Stomach (tissue), 9 donors: ENCODE data around the gene ERVK3-1. TPM values are rescaled to one million over a fixed set of nuclear protein-coding genes. Genes with fewer than 3 reads are reported as not detected.

ENCODE experiments used
- DNase-seq, 2 donors: peaks; one replicate each; pipeline versions ENCODE4 v3.0.0 to v3.0.0-alpha.2; 2013 to 2019
- H3K27ac ChIP-seq, 5 donors: fragments of 200-600 bp in 4 of 5; sonication (generic) in 4 of 5; one replicate each; pipeline ENCODE4 v1.5.1; 2013 to 2019; ENCODE audit warnings: mild to moderate bottlenecking in 1 of 5, moderate library complexity in 1 of 5
- H3K27me3 ChIP-seq, 3 donors: fragments of 200-600 bp; sonication (generic); one replicate each; pipeline ENCODE4 v1.5.1; 2017 to 2019; ENCODE audit warnings: mixed run types in 1 of 3
- H3K36me3 ChIP-seq, 4 donors: fragments of 200-600 bp; sonication (generic); 1 replicate in 3 of 4; 2 replicates in 1 of 4; pipeline ENCODE4 v1.5.1; 2016 to 2019
- H3K4me1 ChIP-seq, 4 donors: fragments of 200-600 bp; sonication (generic); one replicate each; pipeline ENCODE4 v1.5.1; 2016 to 2019
- H3K4me3 ChIP-seq, 4 donors: fragments of 200-600 bp; sonication (generic) in 3 of 4; one replicate each; pipeline ENCODE4 v1.5.1; 2016 to 2019; ENCODE audit warnings: mild to moderate bottlenecking in 1 of 4
- H3K9me3 ChIP-seq, 4 donors: fragments of 200-600 bp; sonication (generic); one replicate each; pipeline ENCODE4 v1.5.1; 2016 to 2019
- EP300 ChIP-seq: sonication (generic); formaldehyde crosslinking; IDR thresholded peaks from one replicate; pipeline ENCODE4 v1.6.1; 2017; ENCODE audit warnings: antibody characterized with exemption
- POLR2A ChIP-seq, 4 donors: fragments of 450-650 bp; IDR thresholded peaks; one replicate each; pipeline ENCODE4 v1.6.1; 2016; ENCODE audit warnings: antibody characterized with exemption in 4 of 4, control low read depth in 2 of 4, mild to moderate bottlenecking in 1 of 4, moderate library complexity in 1 of 4
- POLR2AphosphoS5 ChIP-seq, 3 donors: sonication (generic); formaldehyde crosslinking; IDR thresholded peaks; one replicate each; pipeline ENCODE4 v1.6.1; 2016; ENCODE audit warnings: antibody characterized with exemption in 3 of 3
- WGBS, 5 donors: extraction: QIAGEN DNeasy Blood & Tissue Kit in 3 of 5; methylation state at CpG; one replicate each; pipeline versions ENCODE4 v1.1.5 to v1.1.7; 2013 to 2018; 5-methylcytosine and 5-hydroxymethylcytosine counted together
- intact Hi-C: fragments of 100-400 bp; cut with DNase I; formaldehyde crosslinking; loops from one replicate; pipeline ENCODE4 v1.15.1; 2023; ENCODE audit warnings: low total_unique reads
- polyA plus RNA-seq, 3 donors: library from polyadenylated mRNA; stranded (reverse); fragments of 200-250 nt; gene quantifications; one replicate each; pipeline ENCODE4 v1.2.3, GENCODE V29; 2013
- total RNA-seq, 5 donors: library from RNA; depleted of rRNA; stranded (reverse); fragments of >200 nt; gene quantifications; one replicate each; pipeline versions ENCODE4 v1.1.0 to v1.2.3, GENCODE V29; 2014 to 2016
- TF ChIP-seq, protein P1 (sequence below), 7 experiments: fragments of 450-650 bp in 4 of 7; fragments of 200-600 bp in 3 of 7; sonication (generic) in 3 of 7; IDR thresholded peaks; one replicate each; pipeline ENCODE4 v1.5.1; 2016 to 2019; ENCODE audit warnings: antibody characterized with exemption in 7 of 7, control low read depth in 2 of 7, mild to moderate bottlenecking in 1 of 7
- donor health status: healthy with polysubstance abuse.
- donor health status: Bipolar disorder and iron deficiency.
- donor health status: healthy.

Gene ERVK3-1
- total and polyA plus RNA-seq, 8 donors, result 25.0 to 93.6 (median 41.5) TPM

DNA sequence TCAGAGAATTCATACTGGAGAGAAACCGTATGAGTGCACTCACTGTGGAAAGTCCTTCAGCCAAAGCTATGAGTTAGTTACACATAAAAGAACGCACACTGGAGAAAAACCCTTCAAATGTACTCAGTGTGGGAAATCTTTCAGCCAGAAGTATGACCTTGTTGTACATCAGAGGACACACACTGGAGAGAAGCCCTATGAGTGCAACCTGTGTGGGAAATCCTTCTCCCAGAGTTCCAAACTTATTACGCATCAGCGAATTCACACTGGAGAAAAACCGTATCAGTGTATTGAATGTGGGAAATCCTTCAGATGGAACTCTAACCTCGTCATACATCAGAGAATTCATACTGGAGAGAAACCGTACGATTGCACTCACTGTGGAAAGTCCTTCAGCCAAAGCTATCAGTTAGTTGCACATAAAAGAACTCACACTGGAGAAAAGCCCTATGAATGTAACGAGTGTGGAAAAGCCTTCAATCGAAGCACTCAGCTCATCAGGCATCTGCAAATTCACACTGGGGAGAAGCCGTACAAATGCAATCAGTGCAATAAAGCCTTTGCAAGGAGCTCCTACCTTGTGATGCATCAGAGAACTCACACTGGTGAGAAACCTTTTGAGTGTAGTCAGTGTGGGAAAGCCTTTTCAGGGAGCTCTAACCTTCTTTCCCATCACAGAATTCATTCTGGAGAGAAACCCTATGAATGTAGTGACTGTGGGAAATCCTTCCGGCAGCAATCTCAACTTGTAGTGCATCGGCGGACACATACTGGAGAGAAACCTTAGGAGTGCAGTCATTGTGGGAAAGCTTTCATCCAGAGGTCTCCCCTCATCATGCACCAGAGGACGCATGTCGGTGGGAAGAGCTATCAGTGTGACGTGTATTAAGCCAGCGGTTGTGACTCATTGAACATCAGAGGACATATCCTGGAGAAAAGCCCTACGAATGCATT lies 42.9 kb upstream of the ERVK3-1 start:
- Histone ChIP-seq H3K9me3 (peaks cover 93 to 100% (median 100%) of the 10 kb centered on the region in 4 donors), H3K27ac (no peak overlapping the region), H3K4me1 (no peaks in the 10 kb centered on the region), H3K4me3 (no peak overlapping the region), H3K27me3 (no peaks in the 10 kb centered on the region), H3K36me3 (peaks cover 46 to 100% (median 85%) of the 10 kb centered on the region in 4 donors)
- intact Hi-C loops, result loop anchor here (10.0 kb wide), 1 partner anchor 77 kb away; the partner anchor contains the start of gene ZNF274
- WGBS, 5 donors, result 94 to 98% (median 97%) methylated on average over 19 of the region's 19 CpGs
- no peak for DNase-seq
- TF ChIP-seq POLR2AphosphoS5 (IDR thresholded peaks at IDR 0.05) (no peak), POLR2A (IDR thresholded peaks at IDR 0.05) (no peak), EP300 (no peak)
- TF ChIP-seq, protein P1, sequence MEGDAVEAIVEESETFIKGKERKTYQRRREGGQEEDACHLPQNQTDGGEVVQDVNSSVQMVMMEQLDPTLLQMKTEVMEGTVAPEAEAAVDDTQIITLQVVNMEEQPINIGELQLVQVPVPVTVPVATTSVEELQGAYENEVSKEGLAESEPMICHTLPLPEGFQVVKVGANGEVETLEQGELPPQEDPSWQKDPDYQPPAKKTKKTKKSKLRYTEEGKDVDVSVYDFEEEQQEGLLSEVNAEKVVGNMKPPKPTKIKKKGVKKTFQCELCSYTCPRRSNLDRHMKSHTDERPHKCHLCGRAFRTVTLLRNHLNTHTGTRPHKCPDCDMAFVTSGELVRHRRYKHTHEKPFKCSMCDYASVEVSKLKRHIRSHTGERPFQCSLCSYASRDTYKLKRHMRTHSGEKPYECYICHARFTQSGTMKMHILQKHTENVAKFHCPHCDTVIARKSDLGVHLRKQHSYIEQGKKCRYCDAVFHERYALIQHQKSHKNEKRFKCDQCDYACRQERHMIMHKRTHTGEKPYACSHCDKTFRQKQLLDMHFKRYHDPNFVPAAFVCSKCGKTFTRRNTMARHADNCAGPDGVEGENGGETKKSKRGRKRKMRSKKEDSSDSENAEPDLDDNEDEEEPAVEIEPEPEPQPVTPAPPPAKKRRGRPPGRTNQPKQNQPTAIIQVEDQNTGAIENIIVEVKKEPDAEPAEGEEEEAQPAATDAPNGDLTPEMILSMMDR (IDR thresholded peaks at IDR 0.05), result no peak

DNA sequence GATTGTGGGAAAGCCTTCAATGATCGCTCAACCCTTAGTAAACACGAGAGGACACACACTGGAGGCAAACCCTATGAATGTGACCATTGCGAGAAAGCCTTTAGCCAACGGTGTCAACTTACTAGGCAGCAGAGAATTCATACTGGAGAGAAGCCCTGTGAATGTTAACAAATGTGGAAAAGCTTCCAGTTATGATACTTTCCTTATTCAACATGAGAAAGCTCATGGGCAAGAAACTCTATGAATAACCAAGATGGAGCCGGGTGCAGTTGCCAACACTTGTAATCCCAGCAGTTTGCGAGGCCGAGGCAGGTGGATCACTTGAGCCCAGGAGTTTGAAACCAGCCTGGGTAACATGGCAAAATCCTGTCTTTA lies 42.3 kb upstream of the ERVK3-1 start:
- no peak for DNase-seq
- WGBS, 5 donors, result 96 to 98% (median 97%) methylated on average over 7 of the region's 7 CpGs
- intact Hi-C loops, result loop anchor here (10.0 kb wide), 1 partner anchor 78 kb away; the partner anchor contains the start of gene ZNF274
- Histone ChIP-seq H3K9me3 (peaks cover 93 to 100% (median 100%) of the 10 kb centered on the region in 4 donors), H3K4me1 (no peaks in the 10 kb centered on the region), H3K4me3 (no peak overlapping the region), H3K27ac (no peak overlapping the region), H3K27me3 (no peaks in the 10 kb centered on the region), H3K36me3 (peaks cover 41 to 100% (median 81%) of the 10 kb centered on the region in 4 donors)
- TF ChIP-seq, protein P1 (IDR thresholded peaks at IDR 0.05), result no peak
- TF ChIP-seq EP300, result no peak
- TF ChIP-seq POLR2AphosphoS5 (IDR thresholded peaks at IDR 0.05), result no peak
- TF ChIP-seq POLR2A (IDR thresholded peaks at IDR 0.05), result no peak

DNA sequence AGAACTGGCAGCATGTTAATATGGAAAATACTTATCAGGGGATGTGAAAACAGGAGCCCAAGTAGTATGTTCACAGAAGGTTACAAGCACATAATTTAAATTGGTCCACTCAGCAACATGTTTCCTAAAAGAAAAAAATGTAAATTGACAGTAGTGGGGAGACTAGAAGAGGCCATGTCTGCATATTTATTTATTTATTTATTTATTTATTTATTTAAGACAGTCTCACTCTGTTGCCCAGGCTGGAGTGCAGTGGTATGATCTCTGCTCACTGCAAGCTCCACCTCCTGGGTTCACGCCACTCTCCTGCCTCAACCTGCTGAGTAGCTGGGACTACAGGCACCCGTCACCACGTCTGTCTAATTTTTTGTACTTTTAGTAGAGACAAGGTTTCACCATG lies 40.1 kb upstream of the ERVK3-1 start:
- Histone ChIP-seq H3K9me3 (peaks cover 82 to 100% (median 100%) of the 10 kb centered on the region in 4 donors), H3K4me3 (no peak overlapping the region), H3K4me1 (no peaks in the 10 kb centered on the region), H3K36me3 (peaks cover 22 to 100% (median 64%) of the 10 kb centered on the region in 4 donors), H3K27ac (no peak overlapping the region), H3K27me3 (no peaks in the 10 kb centered on the region)
- WGBS, 5 donors, result 94 to 99% (median 98%) methylated on average over 3 of the region's 3 CpGs
- intact Hi-C loops, result loop anchor here (10.0 kb wide), 1 partner anchor 80 kb away; the partner anchor contains the start of gene ZNF274
- DNase-seq, result no peak
- TF ChIP-seq POLR2A (IDR thresholded peaks at IDR 0.05) (no peak), POLR2AphosphoS5 (IDR thresholded peaks at IDR 0.05) (no peak), EP300 (no peak)
- TF ChIP-seq, protein P1 (IDR thresholded peaks at IDR 0.05), result no peak

DNA sequence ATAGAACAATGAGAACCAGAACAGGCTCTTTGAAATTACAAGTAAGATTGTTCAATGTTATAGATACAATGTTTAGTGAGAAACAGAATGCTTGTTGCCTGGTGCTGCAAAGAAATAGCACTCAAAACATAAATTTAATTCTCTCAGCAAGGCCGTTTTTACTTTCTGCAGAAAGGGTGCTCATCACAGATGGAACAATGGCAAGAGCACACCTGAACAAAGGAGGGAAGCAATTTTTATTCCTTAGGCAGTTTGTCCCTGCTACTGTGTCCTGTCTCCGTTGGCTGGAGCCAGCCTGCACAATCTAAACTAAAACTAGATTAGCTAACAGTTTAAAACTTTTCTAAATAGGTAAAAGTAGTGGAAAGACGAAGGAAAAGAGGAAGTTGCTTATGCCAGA lies 36.8 kb upstream of the ERVK3-1 start:
- Histone ChIP-seq H3K4me1 (no peaks in the 10 kb centered on the region), H3K27ac (no peak overlapping the region), H3K36me3 (peaks cover 0 to 100% (median 60%) of the 10 kb centered on the region in 4 donors), H3K27me3 (no peaks in the 10 kb centered on the region), H3K9me3 (peaks cover 72 to 100% (median 100%) of the 10 kb centered on the region in 4 donors), H3K4me3 (no peak overlapping the region)
- TF ChIP-seq EP300 (no peak), POLR2AphosphoS5 (IDR thresholded peaks at IDR 0.05) (no peak), POLR2A (IDR thresholded peaks at IDR 0.05) (no peak)
- TF ChIP-seq, protein P1 (IDR thresholded peaks at IDR 0.05), result no peak
- DNase-seq, result no peak
- intact Hi-C loops, result loop anchor here (10.0 kb wide), 1 partner anchor 84 kb away; the partner anchor contains the start of gene ZNF274
- 93 to 99% (median 96%) methylated on average over 3 of the region's 3 CpGs for WGBS, 5 donors
